HEK293 (cell line): Measurements from ENCODE around the gene OGDHL.

Experiments
- CTCF ChIA-PET: fragments of 350-600 bp; formaldehyde crosslinking; extraction: SDS; loops from one replicate; lab custom pipeline; 2021; ENCODE audit warnings: antibody characterized with exemption; lab: Yijun Ruan, JAX
- POLR2A ChIA-PET: fragments of 300-600 bp; formaldehyde crosslinking; extraction: SDS; loops from one replicate; lab custom pipeline; 2020; ENCODE audit warnings: antibody characterized with exemption, inconsistent platforms; lab: Yijun Ruan, JAX
- H3K27ac ChIP-seq: fragments of 200-500 bp; sonication (Bioruptor generic); 2 replicates; pipeline ENCODE4 v1.5.1; 2014; ENCODE audit warnings: low read depth, low read length, control low read depth, inconsistent platforms; ENCODE audit errors: extremely low read depth
- H3K36me3 ChIP-seq, 2 experiments: fragments of 200-500 bp in 1 of 2; sonication (Bioruptor generic) in 1 of 2; 1 replicate in 1 of 2; 2 replicates in 1 of 2; pipeline ENCODE4 v1.5.1; 2014 to 2017; ENCODE audit warnings: inconsistent platforms in 2 of 2, low read length in 2 of 2; ENCODE audit not compliant: control insufficient read depth in 2 of 2, insufficient read depth in 1 of 2
- H3K4me1 ChIP-seq: fragments of 200-500 bp; sonication (Bioruptor generic); 2 replicates; pipeline ENCODE4 v1.5.1; 2014; ENCODE audit warnings: mild to moderate bottlenecking, low read length, inconsistent platforms; ENCODE audit not compliant: control insufficient read depth, insufficient read depth
- H3K4me3 ChIP-seq: 2 replicates; pipeline ENCODE4 v1.5.1; 2011; ENCODE audit warnings: low read depth, mild to moderate bottlenecking, control low read depth, low read length, moderate library complexity
- H3K9me3 ChIP-seq: fragments of 200-500 bp; sonication (Bioruptor generic); 2 replicates; pipeline ENCODE4 v1.5.1; 2014; ENCODE audit warnings: low read depth, low read length, inconsistent platforms; ENCODE audit not compliant: control insufficient read depth, insufficient read depth
- BCL11A ChIP-seq: fragments of 450-650 bp; formaldehyde crosslinking; IDR thresholded peaks from 2 replicates; pipeline ENCODE4 v1.5.1; 2016; ENCODE audit warnings: low read depth, missing biosample characterization, missing genetic modification characterization
- GLIS1 ChIP-seq: fragments of 450-650 bp; formaldehyde crosslinking; IDR thresholded peaks from 2 replicates; pipeline ENCODE4 v1.5.1; 2016; ENCODE audit warnings: missing biosample characterization, missing genetic modification characterization
- HOXA7 ChIP-seq: sonication (generic); formaldehyde crosslinking; IDR thresholded peaks from 2 replicates; pipeline ENCODE4 v1.8.1; 2022; ENCODE audit warnings: missing genetic modification reagents, borderline replicate concordance
- PRDM2 ChIP-seq: fragments of 450-650 bp; formaldehyde crosslinking; IDR thresholded peaks from 2 replicates; pipeline ENCODE4 v1.5.1; 2016; ENCODE audit warnings: missing biosample characterization, missing genetic modification characterization, borderline replicate concordance
- TCF7L2 ChIP-seq: IDR thresholded peaks from 2 replicates; pipeline ENCODE4 v1.6.1; 2011; ENCODE audit warnings: low read depth, mild to moderate bottlenecking, inconsistent platforms, low read length, moderate library complexity, borderline replicate concordance
- ZBTB48 ChIP-seq: fragments of 450-650 bp; formaldehyde crosslinking; IDR thresholded peaks from 2 replicates; pipeline ENCODE4 v1.5.1; 2016; ENCODE audit warnings: missing biosample characterization, missing genetic modification characterization
- ZNF112 ChIP-seq: fragments of 450-650 bp; formaldehyde crosslinking; IDR thresholded peaks from 2 replicates; pipeline ENCODE4 v1.5.0; 2017; ENCODE audit warnings: missing biosample characterization, missing genetic modification characterization
- ZNF146 ChIP-seq: fragments of 450-650 bp; formaldehyde crosslinking; IDR thresholded peaks from 2 replicates; pipeline ENCODE4 v1.5.1; 2016; ENCODE audit warnings: missing biosample characterization, missing genetic modification characterization
- ZNF155 ChIP-seq: fragments of 450-650 bp; formaldehyde crosslinking; IDR thresholded peaks from 2 replicates; pipeline ENCODE4 v1.5.1; 2016; ENCODE audit warnings: missing biosample characterization, missing genetic modification characterization
- ZNF324 ChIP-seq: fragments of 450-650 bp; formaldehyde crosslinking; IDR thresholded peaks from 2 replicates; pipeline ENCODE4 v1.5.1; 2016; ENCODE audit warnings: missing biosample characterization, missing genetic modification characterization
- ZNF394 ChIP-seq: fragments of 450-650 bp; formaldehyde crosslinking; IDR thresholded peaks from 2 replicates; pipeline ENCODE4 v1.5.1; 2016; ENCODE audit warnings: missing biosample characterization, missing genetic modification characterization, mild to moderate bottlenecking, moderate library complexity, borderline replicate concordance
- ZNF416 ChIP-seq: fragments of 450-650 bp; formaldehyde crosslinking; IDR thresholded peaks from 2 replicates; pipeline ENCODE4 v1.5.1; 2016; ENCODE audit warnings: missing biosample characterization, missing genetic modification characterization
- ZNF423 ChIP-seq: fragments of 450-650 bp; formaldehyde crosslinking; IDR thresholded peaks from 2 replicates; pipeline ENCODE4 v1.5.1; 2016; ENCODE audit warnings: missing biosample characterization, missing genetic modification characterization
- ZNF596 ChIP-seq: fragments of 450-650 bp; IDR thresholded peaks from 2 replicates; pipeline ENCODE4 v1.5.0; 2018; ENCODE audit warnings: missing biosample characterization, mild to moderate bottlenecking, missing genetic modification characterization, moderate library complexity
- ZNF624 ChIP-seq: fragments of 450-650 bp; formaldehyde crosslinking; IDR thresholded peaks from 2 replicates; pipeline ENCODE4 v1.5.1; 2017; ENCODE audit warnings: missing biosample characterization, missing genetic modification characterization
- ZNF701 ChIP-seq: fragments of 450-650 bp; formaldehyde crosslinking; IDR thresholded peaks from 2 replicates; pipeline ENCODE4 v1.5.1; 2016; ENCODE audit warnings: missing biosample characterization, missing genetic modification characterization
- ZNF747 ChIP-seq: fragments of 450-650 bp; formaldehyde crosslinking; IDR thresholded peaks from 2 replicates; pipeline ENCODE4 v1.5.1; 2016; ENCODE audit warnings: missing biosample characterization, missing genetic modification characterization
- ZSCAN18 ChIP-seq: fragments of 450-650 bp; formaldehyde crosslinking; IDR thresholded peaks from 2 replicates; pipeline ENCODE4 v1.5.1; 2016; ENCODE audit warnings: missing biosample characterization, missing genetic modification characterization
- TF ChIP-seq, protein P1 (sequence below): fragments of 450-650 bp; formaldehyde crosslinking; IDR thresholded peaks from 2 replicates; pipeline ENCODE4 v1.5.1; 2017; ENCODE audit warnings: missing biosample characterization, missing genetic modification characterization

The OGDHL gene

DNA sequence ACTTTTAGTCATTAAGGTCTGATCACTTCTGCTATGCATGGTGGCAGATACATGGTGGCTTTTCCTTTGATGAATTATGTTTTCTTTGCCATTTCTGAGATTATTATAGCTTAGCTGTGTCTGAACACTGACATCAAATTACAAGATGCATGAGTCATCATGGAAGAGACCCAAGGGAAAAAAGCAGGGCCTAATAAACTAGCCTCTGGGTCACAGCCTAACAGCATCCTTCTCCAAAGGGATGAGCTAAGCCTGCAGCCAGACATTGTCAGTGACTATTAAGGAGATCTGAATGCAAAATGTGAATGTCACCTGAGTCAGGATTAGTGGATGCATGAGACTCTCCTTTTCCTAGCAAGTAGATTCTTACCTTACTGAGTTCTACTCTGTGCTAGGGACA, 19.1 kb upstream of the OGDHL start:
- ChIA-PET POLR2A (no interaction called here), CTCF (interaction anchor here (0.6 to 0.7 kb wide), 2 partner anchors 188 to 1569 kb away, joined by 3 to 4 read pairs; no protein-coding TSS in a partner anchor)
- Histone ChIP-seq H3K4me1 (no peaks in the 10 kb centered on the region), H3K9me3 (no peaks in the 10 kb centered on the region), H3K4me3 (no peak overlapping the region), H3K27ac (no peak overlapping the region), H3K36me3 (no peaks in the 10 kb centered on the region)
- TF ChIP-seq ZNF596 (tag by site-specific recombination) (no peak), GLIS1 (tag by site-specific recombination) (0 out of 2 replicates have a peak, but pooled peaks have one; percentile 13)

GRCh38 chr10:49778197-49778596, 16.1 kb upstream of the OGDHL start:
- H3K9me3 ChIP-seq, result no peaks in the 10 kb centered on the region
- POLR2A ChIA-PET, result no interaction called here

GRCh38 chr10:49776851-49777250, 14.7 kb upstream of the OGDHL start:
- no peak overlapping the region for H3K27ac ChIP-seq
- no peak overlapping the region for H3K4me3 ChIP-seq
- TF ChIP-seq ZNF394 (tag by site-specific recombination) (no peak), PRDM2 (tag by site-specific recombination) (no peak), HOXA7 (CRISPR knock-in tag) (no peak), ZNF423 (no peak)
- H3K4me1 ChIP-seq, result no peaks in the 10 kb centered on the region
- H3K36me3 ChIP-seq, result no peaks in the 10 kb centered on the region
- ChIA-PET POLR2A (no interaction called here), CTCF (no interaction called here)
- no peaks in the 10 kb centered on the region for H3K9me3 ChIP-seq

More at GRCh38 chr10:49778197-49778596, 16.1 kb upstream of the OGDHL start:
- Histone ChIP-seq H3K27ac (no peak overlapping the region), H3K4me1 (no peaks in the 10 kb centered on the region), H3K36me3 (no peaks in the 10 kb centered on the region), H3K4me3 (no peak overlapping the region)
- CTCF ChIA-PET, result no interaction called here
- TF ChIP-seq ZNF146 (tag by site-specific recombination) (peak; percentile 60), ZNF624 (tag by site-specific recombination) (no peak), BCL11A (tag by site-specific recombination) (no peak), ZNF701 (tag by site-specific recombination) (no peak), TCF7L2 (no peak), ZNF416 (tag by site-specific recombination) (no peak)

DNA sequence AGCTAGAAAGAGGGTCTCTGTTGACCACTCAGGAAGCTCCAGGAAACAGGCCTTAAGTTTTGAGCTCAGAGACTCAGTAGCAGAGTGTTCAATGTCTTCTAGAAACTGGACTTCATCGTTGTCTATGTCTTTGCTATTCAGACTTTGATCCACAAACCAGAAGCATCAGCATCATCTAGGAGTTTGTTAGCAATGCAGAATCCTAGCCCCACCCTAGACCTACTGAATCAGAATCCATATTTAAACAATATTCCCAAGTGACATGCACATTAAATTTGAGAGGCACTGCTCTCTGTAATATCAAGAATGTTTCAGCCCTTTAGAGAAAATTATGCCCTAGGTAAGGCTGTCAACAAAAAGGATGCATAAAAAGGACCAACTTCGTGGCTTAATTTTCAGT, 12.9 kb upstream of the OGDHL start:
- ChIA-PET POLR2A (no interaction called here), CTCF (no interaction called here)
- Histone ChIP-seq H3K9me3 (no peaks in the 10 kb centered on the region), H3K27ac (no peak overlapping the region), H3K4me1 (no peaks in the 10 kb centered on the region), H3K36me3 (no peaks in the 10 kb centered on the region), H3K4me3 (no peak overlapping the region)
- no peak for TF ChIP-seq ZNF112 (tag by site-specific recombination)
- no peak for TF ChIP-seq ZNF747 (tag by site-specific recombination)
- TF ChIP-seq ZNF155, result no peak
- no peak for TF ChIP-seq ZSCAN18 (tag by site-specific recombination)
- TF ChIP-seq ZBTB48 (tag by site-specific recombination), result no peak
- TF ChIP-seq ZNF324 (tag by site-specific recombination), result no peak
- TF ChIP-seq, protein P1, sequence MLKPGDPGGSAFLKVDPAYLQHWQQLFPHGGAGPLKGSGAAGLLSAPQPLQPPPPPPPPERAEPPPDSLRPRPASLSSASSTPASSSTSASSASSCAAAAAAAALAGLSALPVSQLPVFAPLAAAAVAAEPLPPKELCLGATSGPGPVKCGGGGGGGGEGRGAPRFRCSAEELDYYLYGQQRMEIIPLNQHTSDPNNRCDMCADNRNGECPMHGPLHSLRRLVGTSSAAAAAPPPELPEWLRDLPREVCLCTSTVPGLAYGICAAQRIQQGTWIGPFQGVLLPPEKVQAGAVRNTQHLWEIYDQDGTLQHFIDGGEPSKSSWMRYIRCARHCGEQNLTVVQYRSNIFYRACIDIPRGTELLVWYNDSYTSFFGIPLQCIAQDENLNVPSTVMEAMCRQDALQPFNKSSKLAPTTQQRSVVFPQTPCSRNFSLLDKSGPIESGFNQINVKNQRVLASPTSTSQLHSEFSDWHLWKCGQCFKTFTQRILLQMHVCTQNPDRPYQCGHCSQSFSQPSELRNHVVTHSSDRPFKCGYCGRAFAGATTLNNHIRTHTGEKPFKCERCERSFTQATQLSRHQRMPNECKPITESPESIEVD, result no peak
